Activated CD8-positive, alpha-beta T cell treated with anti-CD3 and anti-CD28 coated beads, Interleukin-2, amount 10 ng/mL, durations not matched to agents 7 days and 5 days (primary cell): ENCODE data around the gene SLC22A16. TPM values are rescaled to one million over a fixed set of nuclear protein-coding genes. Genes with fewer than 3 reads are reported as not detected.
"Not testable (repeated sequence)": the region's sequence is repeated elsewhere in the genome, so short reads cannot be mapped to it uniquely, and the experiment has no call there.

Source experiments
- ATAC-seq: fragments of 150-1000 bp; cut with Tn5 transposase; one replicate; pipeline ENCODE4 v1.10.0; 2021; ENCODE audit warnings: moderate library complexity
- CTCF ChIA-PET: fragments of 350-600 bp; sonication (Branson Sonifier 250); formaldehyde crosslinking; loops from one replicate; lab custom pipeline; 2021; ENCODE audit warnings: antibody characterized with exemption; lab: Charles Lee
- POLR2A ChIA-PET: fragments of 350-600 bp; sonication (Branson Sonifier 250); formaldehyde crosslinking; loops from one replicate; lab custom pipeline; 2021; ENCODE audit warnings: antibody characterized with exemption; lab: Charles Lee
- DNase-seq: peaks from one replicate; pipeline ENCODE4 v3.0.0-alpha.2; 2020
- H3K27ac Mint-ChIP-seq: one replicate; pipeline ENCODE4 v1.8.0; 2021; ENCODE audit warnings: mild to moderate bottlenecking, mixed read lengths
- H3K27me3 Mint-ChIP-seq: one replicate; pipeline ENCODE4 v1.8.0; 2021; ENCODE audit warnings: low read depth, mixed read lengths
- H3K36me3 Mint-ChIP-seq: one replicate; pipeline ENCODE4 v1.8.0; 2021; ENCODE audit warnings: low read depth, mixed read lengths
- H3K4me1 Mint-ChIP-seq: one replicate; pipeline ENCODE4 v1.8.0; 2021; ENCODE audit warnings: low read depth, mixed read lengths
- H3K4me3 Mint-ChIP-seq: one replicate; pipeline ENCODE4 v1.8.0; 2021; ENCODE audit warnings: mild to moderate bottlenecking, mixed read lengths
- H3K9me3 Mint-ChIP-seq: one replicate; pipeline ENCODE4 v1.8.0; 2022; ENCODE audit warnings: mixed read lengths; ENCODE audit not compliant: insufficient read depth
- total RNA-seq, 2 experiments: library from RNA; stranded (reverse); gene quantifications; one replicate each; pipeline ENCODE4 v1.2.3, GENCODE V29; 2021

The SLC22A16 gene
- total RNA-seq, 2 experiments from 2014 or later, result not detected

GRCh38 chr6:110512549-110512948 lies 36.1 kb upstream of the SLC22A16 start:
- H3K27ac Mint-ChIP-seq, POLR2A ChIA-PET, CTCF ChIA-PET, H3K36me3 Mint-ChIP-seq, H3K4me3 Mint-ChIP-seq, ATAC-seq, DNase-seq, H3K9me3 Mint-ChIP-seq, H3K4me1 Mint-ChIP-seq: not testable (repeated sequence)
- peaks cover 23% of the 10 kb centered on the region for H3K27me3 Mint-ChIP-seq

- ATAC-seq (no peak), DNase-seq (no peak)
- H3K27me3 Mint-ChIP-seq, result peaks cover 17% of the 10 kb centered on the region
- no peak overlapping the region for H3K4me3 Mint-ChIP-seq
- H3K9me3 Mint-ChIP-seq, result no peaks in the 10 kb centered on the region
- H3K27ac Mint-ChIP-seq, result no peak overlapping the region
- no peaks in the 10 kb centered on the region for H3K4me1 Mint-ChIP-seq
- no peaks in the 10 kb centered on the region for H3K36me3 Mint-ChIP-seq
- CTCF ChIA-PET, result no interaction called here
- POLR2A ChIA-PET, result no interaction called here
These were observed 35.0 kb upstream of the SLC22A16 start for GRCh38 chr6:110511401-110511800.

DNA sequence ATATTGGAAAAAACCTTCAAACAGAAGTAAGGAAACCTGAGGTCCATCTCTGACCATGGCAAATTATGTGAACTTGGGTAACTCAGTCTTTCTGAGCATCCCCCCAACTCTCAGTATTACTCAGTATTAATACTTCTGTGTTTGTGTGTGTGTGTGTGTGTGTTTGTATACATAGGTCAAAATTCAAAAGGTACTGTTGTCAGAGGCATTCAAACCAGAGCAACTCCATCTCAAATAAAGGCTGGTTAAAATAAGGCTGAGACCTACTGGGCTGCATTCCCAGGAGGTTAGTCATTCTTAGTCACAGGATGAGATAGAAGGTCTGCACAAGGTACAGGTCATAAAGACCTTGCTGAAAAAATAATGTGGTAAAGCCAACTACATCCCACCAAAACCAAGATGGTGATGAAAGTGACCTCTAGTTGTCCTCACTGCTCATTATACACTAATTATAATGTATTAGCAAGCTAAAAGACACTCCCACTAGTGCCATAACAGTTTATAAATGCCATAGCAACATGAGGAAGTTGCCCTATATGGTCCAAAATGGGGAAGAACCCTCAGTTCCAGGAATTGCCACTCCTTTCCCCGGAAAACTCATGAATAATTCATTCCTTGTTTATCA lies 33.3 kb upstream of the SLC22A16 start:
- POLR2A ChIA-PET, result no interaction called here
- ATAC-seq (no peak), DNase-seq (no peak)
- Mint-ChIP-seq H3K27ac (no peak overlapping the region), H3K9me3 (no peaks in the 10 kb centered on the region), H3K27me3 (peaks cover 17% of the 10 kb centered on the region), H3K4me3 (no peak overlapping the region), H3K36me3 (no peaks in the 10 kb centered on the region), H3K4me1 (no peaks in the 10 kb centered on the region)
- CTCF ChIA-PET, result no interaction called here

GRCh38 chr6:110504891-110505290 lies 28.5 kb upstream of the SLC22A16 start:
- CTCF ChIA-PET, ATAC-seq, H3K4me3 Mint-ChIP-seq: not testable (repeated sequence)

GRCh38 chr6:110495949-110496348 lies 19.5 kb upstream of the SLC22A16 start:
- Mint-ChIP-seq H3K27me3 (peaks cover 16% of the 10 kb centered on the region), H3K9me3 (no peaks in the 10 kb centered on the region), H3K36me3 (no peaks in the 10 kb centered on the region), H3K27ac (no peak overlapping the region), H3K4me3 (no peak overlapping the region), H3K4me1 (no peaks in the 10 kb centered on the region)
- ChIA-PET POLR2A (no interaction called here), CTCF (no interaction called here)
- DNase-seq, result no peak
- no peak for ATAC-seq

More at GRCh38 chr6:110504891-110505290, 28.5 kb upstream of the SLC22A16 start:
- H3K27ac Mint-ChIP-seq, H3K36me3 Mint-ChIP-seq, H3K27me3 Mint-ChIP-seq, POLR2A ChIA-PET, H3K9me3 Mint-ChIP-seq, H3K4me1 Mint-ChIP-seq, DNase-seq: not testable (repeated sequence)

DNA sequence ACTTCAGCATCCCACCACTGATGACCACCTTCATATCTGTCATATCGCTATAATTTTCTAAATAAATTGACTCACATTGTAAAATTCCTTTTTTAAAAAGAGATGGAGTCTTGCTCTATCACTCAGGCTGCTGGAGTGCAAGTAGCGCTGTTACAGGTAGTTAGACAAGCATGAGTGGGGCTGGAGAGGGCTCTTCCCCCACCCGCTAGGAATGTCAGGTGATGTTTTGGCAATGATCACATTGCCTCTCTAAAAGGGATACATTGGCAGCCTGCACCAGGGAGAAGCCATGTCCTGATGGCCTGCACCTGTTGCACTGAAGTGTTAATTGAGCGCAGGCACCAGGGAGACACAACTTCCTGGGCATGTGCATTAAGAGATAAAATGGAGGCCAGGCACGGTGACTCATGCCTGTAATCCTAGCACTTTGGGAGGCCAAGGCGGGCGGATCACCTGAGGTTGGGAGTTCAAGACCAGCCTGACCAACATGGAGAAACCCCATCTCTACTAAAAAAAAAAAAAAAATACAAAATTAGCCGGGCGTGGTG lies 16.9 kb upstream of the SLC22A16 start:
- Mint-ChIP-seq H3K27ac (no peak overlapping the region), H3K27me3 (peaks cover 14% of the 10 kb centered on the region), H3K4me3 (no peak overlapping the region), H3K36me3 (no peaks in the 10 kb centered on the region), H3K9me3 (no peaks in the 10 kb centered on the region), H3K4me1 (no peaks in the 10 kb centered on the region)
- ATAC-seq (no peak), DNase-seq (no peak)
- CTCF ChIA-PET, result no interaction called here
- POLR2A ChIA-PET, result no interaction called here

DNA sequence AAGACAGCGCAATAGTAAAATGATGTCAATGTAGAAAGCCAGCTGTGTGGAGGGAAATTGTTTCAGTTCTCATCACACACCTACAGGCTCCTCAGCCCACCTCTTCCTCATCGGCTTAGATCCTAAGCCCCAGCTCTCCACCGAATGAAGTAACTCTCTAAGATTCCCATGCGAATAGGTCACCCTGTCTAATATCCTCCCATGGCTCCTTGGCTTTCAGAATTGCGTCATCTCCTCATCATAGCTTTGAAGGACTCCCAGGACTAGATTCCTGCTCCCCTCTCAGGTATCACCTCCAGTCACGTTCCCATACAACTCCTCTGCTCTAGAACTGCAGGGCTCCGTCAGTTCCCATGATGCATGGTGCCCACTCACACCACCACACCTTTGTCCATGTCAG lies 16.2 kb upstream of the SLC22A16 start:
- H3K36me3 Mint-ChIP-seq, result no peaks in the 10 kb centered on the region
- ATAC-seq (no peak), DNase-seq (no peak)
- no peak overlapping the region for H3K4me3 Mint-ChIP-seq
- H3K9me3 Mint-ChIP-seq, result no peaks in the 10 kb centered on the region
- H3K4me1 Mint-ChIP-seq, result no peaks in the 10 kb centered on the region
- H3K27me3 Mint-ChIP-seq, result peaks cover 12% of the 10 kb centered on the region
- ChIA-PET CTCF (no interaction called here), POLR2A (no interaction called here)
- H3K27ac Mint-ChIP-seq, result no peak overlapping the region

- Mint-ChIP-seq H3K4me1 (no peaks in the 10 kb centered on the region), H3K9me3 (no peaks in the 10 kb centered on the region), H3K27ac (no peak overlapping the region), H3K4me3 (no peak overlapping the region), H3K27me3 (peaks cover 14% of the 10 kb centered on the region), H3K36me3 (no peaks in the 10 kb centered on the region)
- CTCF ChIA-PET, result no interaction called here
- no peak for ATAC-seq
- POLR2A ChIA-PET, result no interaction called here
- no peak for DNase-seq
These were observed 15.4 kb upstream of the SLC22A16 start for GRCh38 chr6:110491644-110492317.

- no peak overlapping the region for H3K27ac Mint-ChIP-seq
- H3K27me3 Mint-ChIP-seq, result peaks cover 16% of the 10 kb centered on the region
- ChIA-PET CTCF (no interaction called here), POLR2A (no interaction called here)
- DNase-seq (no peak), ATAC-seq (no peak)
- H3K4me3 Mint-ChIP-seq, result no peak overlapping the region
- no peaks in the 10 kb centered on the region for H3K9me3 Mint-ChIP-seq
- no peaks in the 10 kb centered on the region for H3K36me3 Mint-ChIP-seq
- no peaks in the 10 kb centered on the region for H3K4me1 Mint-ChIP-seq
These were observed 14.9 kb upstream of the SLC22A16 start for GRCh38 chr6:110491299-110491643.

- POLR2A ChIA-PET, result no interaction called here
- H3K27me3 Mint-ChIP-seq, result peaks cover 21% of the 10 kb centered on the region
These were observed 13.7 kb upstream of the SLC22A16 start for GRCh38 chr6:110490110-110490509.

GRCh38 chr6:110488606-110489190 lies 12.3 kb upstream of the SLC22A16 start:
- no peak overlapping the region for H3K27ac Mint-ChIP-seq
- no peak overlapping the region for H3K4me3 Mint-ChIP-seq
- H3K9me3 Mint-ChIP-seq, result no peaks in the 10 kb centered on the region
- peaks cover 22% of the 10 kb centered on the region for H3K27me3 Mint-ChIP-seq
- ATAC-seq, result no peak
- no peak for DNase-seq
- no peaks in the 10 kb centered on the region for H3K36me3 Mint-ChIP-seq
- ChIA-PET CTCF (no interaction called here), POLR2A (no interaction called here)
- H3K4me1 Mint-ChIP-seq, result no peaks in the 10 kb centered on the region

More at GRCh38 chr6:110490110-110490509, 13.7 kb upstream of the SLC22A16 start:
- Mint-ChIP-seq H3K9me3 (no peaks in the 10 kb centered on the region), H3K36me3 (no peaks in the 10 kb centered on the region), H3K27ac (no peak overlapping the region), H3K4me1 (no peaks in the 10 kb centered on the region), H3K4me3 (no peak overlapping the region)
- CTCF ChIA-PET, result no interaction called here
- ATAC-seq (no peak), DNase-seq (no peak)

DNA sequence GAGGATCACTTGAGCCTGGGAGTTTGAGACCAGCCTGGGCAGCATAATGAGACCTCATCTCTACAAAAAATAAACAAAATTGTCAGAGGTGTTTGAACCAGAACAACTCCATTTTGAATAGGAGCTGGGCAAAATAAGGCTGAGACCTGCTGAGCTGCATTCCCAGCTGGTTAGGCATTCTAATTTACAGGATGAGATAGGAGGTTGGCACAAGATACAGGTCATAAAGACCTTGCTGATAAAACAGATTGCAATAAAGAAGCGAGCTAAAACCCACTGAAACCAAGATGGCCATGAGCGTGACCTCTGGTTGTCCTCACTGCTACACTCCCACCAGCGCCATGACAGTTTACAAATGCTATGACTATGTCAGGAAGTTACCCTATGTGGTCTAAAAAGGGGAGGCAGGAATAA lies 11.6 kb upstream of the SLC22A16 start:
- H3K9me3 Mint-ChIP-seq, H3K4me1 Mint-ChIP-seq, ATAC-seq, POLR2A ChIA-PET, H3K4me3 Mint-ChIP-seq, H3K27ac Mint-ChIP-seq, CTCF ChIA-PET, H3K36me3 Mint-ChIP-seq, DNase-seq: not testable (repeated sequence)
- H3K27me3 Mint-ChIP-seq, result peaks cover 22% of the 10 kb centered on the region
